ENCODE data around the gene NDUFA3.

Gene NDUFA3

GRCh38 chr19:54104998-54105715 lies 2.5 kb downstream of the NDUFA3 start:
- no peak overlapping the region for H3K27ac ChIP-seq
- peaks cover 35 to 48% (median 39%) of the 10 kb centered on the region in 3 donors for H3K36me3 ChIP-seq
- no peaks in the 10 kb centered on the region for H3K27me3 ChIP-seq
- peaks cover 0 to 22% (median 10%) of the 10 kb centered on the region in 4 donors for H3K4me1 ChIP-seq
- no peaks in the 10 kb centered on the region for H3K9me3 ChIP-seq
- intact Hi-C loops (cut with DNase I; ENCODE audit: low total_unique reads), result no loop called here
- TF ChIP-seq CTCF (IDR thresholded peaks at IDR 0.05), result no peak
- H3K4me3 ChIP-seq, result no peak overlapping the region
- DNase-seq, result no peak

- no peak overlapping the region for H3K27ac ChIP-seq
Measured at GRCh38 chr19:54105796-54106195, 3.1 kb downstream of the NDUFA3 start.

GRCh38 chr19:54106716-54107115 lies 4.1 kb downstream of the NDUFA3 start:
- Histone ChIP-seq H3K27me3 (no peaks in the 10 kb centered on the region), H3K9me3 (no peaks in the 10 kb centered on the region), H3K36me3 (peaks cover 44 to 60% (median 50%) of the 10 kb centered on the region in 3 donors), H3K27ac (no peak overlapping the region), H3K4me1 (peaks cover 0 to 22% (median 10%) of the 10 kb centered on the region in 4 donors), H3K4me3 (no peak overlapping the region)
- no peak for TF ChIP-seq CTCF (IDR thresholded peaks at IDR 0.05)
- no peak for DNase-seq
- intact Hi-C loops (cut with DNase I; ENCODE audit: low total_unique reads), result no loop called here

More at GRCh38 chr19:54105796-54106195, 3.1 kb downstream of the NDUFA3 start:
- Histone ChIP-seq H3K27me3 (no peaks in the 10 kb centered on the region), H3K9me3 (no peaks in the 10 kb centered on the region), H3K36me3 (peaks cover 41 to 55% (median 45%) of the 10 kb centered on the region in 3 donors), H3K4me3 (no peak overlapping the region), H3K4me1 (peaks cover 0 to 22% (median 10%) of the 10 kb centered on the region in 4 donors)
- TF ChIP-seq CTCF (IDR thresholded peaks at IDR 0.05), result no peak
- intact Hi-C loops (cut with DNase I; ENCODE audit: low total_unique reads), result no loop called here
- DNase-seq, result no peak

- no peaks in the 10 kb centered on the region for H3K9me3 ChIP-seq
- H3K27ac ChIP-seq, result no peak overlapping the region
- intact Hi-C loops (cut with DNase I; ENCODE audit: low total_unique reads), result no loop called here
- peaks cover 0 to 16% (median 7%) of the 10 kb centered on the region in 4 donors for H3K4me1 ChIP-seq
- H3K4me3 ChIP-seq, result no peak overlapping the region
- no peak for TF ChIP-seq CTCF (IDR thresholded peaks at IDR 0.05)
- H3K27me3 ChIP-seq, result no peaks in the 10 kb centered on the region
- peaks cover 44 to 60% (median 55%) of the 10 kb centered on the region in 3 donors for H3K36me3 ChIP-seq
- no peak for DNase-seq
Measured at GRCh38 chr19:54107876-54108490, 5.3 kb downstream of the NDUFA3 start.

GRCh38 chr19:54108496-54108895 lies 5.8 kb downstream of the NDUFA3 start:
- Histone ChIP-seq H3K4me3 (no peak overlapping the region), H3K36me3 (peaks cover 44 to 60% (median 55%) of the 10 kb centered on the region in 3 donors), H3K9me3 (no peaks in the 10 kb centered on the region), H3K4me1 (peaks cover 0 to 12% (median 3%) of the 10 kb centered on the region in 4 donors), H3K27ac (no peak overlapping the region), H3K27me3 (no peaks in the 10 kb centered on the region)
- intact Hi-C loops (cut with DNase I; ENCODE audit: low total_unique reads), result no loop called here
- no peak for TF ChIP-seq CTCF (IDR thresholded peaks at IDR 0.05)
- no peak for DNase-seq

Data from tibial artery (tissue), 4 donors.